ENCODE results near the gene IL2RA.

IL2RA gene

DNA sequence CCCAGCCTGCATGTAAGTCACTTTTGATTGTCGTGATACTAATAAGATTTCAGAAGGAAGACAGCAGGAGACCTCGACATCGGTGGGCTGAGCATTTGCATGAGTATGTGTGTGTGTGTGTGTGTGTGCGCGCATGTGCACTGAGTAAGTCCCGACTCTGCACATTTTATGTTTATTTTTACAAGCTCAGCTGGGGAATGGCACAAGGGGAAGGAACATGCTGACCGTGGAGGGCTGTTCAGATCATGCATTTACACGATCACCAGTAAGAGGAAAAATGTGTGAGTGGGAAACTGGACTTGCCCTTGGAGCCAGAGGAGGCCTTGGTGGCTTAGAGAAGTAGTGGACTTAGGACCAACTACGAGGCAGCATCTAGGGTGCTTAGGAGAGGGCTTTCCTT is 41.3 kb downstream of the IL2RA start:
- H3F3A ChIP-seq (ENCODE audit: insufficient read depth): no peaks in the 10 kb centered on the region
- H3K36me3 ChIP-seq (ENCODE audit: low read length): no peaks in the 10 kb centered on the region
- TF ChIP-seq CTCF (IDR thresholded peaks at IDR 0.05; ENCODE audit: insufficient read depth, low read length, poor library complexity, severe bottlenecking): no peak
- no peak for TF ChIP-seq EZH2phosphoT487 (conservative IDR thresholded peaks at IDR 0.05; ENCODE audit: low read length)
- no peaks in the 10 kb centered on the region for H3K9me2 ChIP-seq (replicated peaks; ENCODE audit: insufficient read depth, low read length)
- no peaks in the 10 kb centered on the region for H3K27me3 ChIP-seq (ENCODE audit: low read length)
- H3K9me3 ChIP-seq (ENCODE audit: insufficient read depth, low read length): no peaks in the 10 kb centered on the region
- no peak overlapping the region for H3K9ac ChIP-seq (ENCODE audit: low read length)
- no peaks in the 10 kb centered on the region for H4K20me1 ChIP-seq (ENCODE audit: low read depth, low read length)
- no peak overlapping the region for H3K4me2 ChIP-seq (ENCODE audit: low read depth, low read length, poor library complexity, severe bottlenecking)
- no peak overlapping the region for H3K4me3 ChIP-seq (ENCODE audit: insufficient read depth, low read length, poor library complexity, severe bottlenecking)
- no peak overlapping the region for H2AFZ ChIP-seq (ENCODE audit: low read depth, low read length, severe bottlenecking)
- H3K79me2 ChIP-seq (ENCODE audit: insufficient read depth, low read length): no peaks in the 10 kb centered on the region
- H3K27ac ChIP-seq (ENCODE audit: low read depth, low read length): no peak overlapping the region

- H3K9me3 ChIP-seq (ENCODE audit: insufficient read depth, low read length): no peaks in the 10 kb centered on the region
- H3F3A ChIP-seq (ENCODE audit: insufficient read depth): no peaks in the 10 kb centered on the region
- no peaks in the 10 kb centered on the region for H3K9me2 ChIP-seq (replicated peaks; ENCODE audit: insufficient read depth, low read length)
- H3K9ac ChIP-seq (ENCODE audit: low read length): no peak overlapping the region
- H3K27ac ChIP-seq (ENCODE audit: low read depth, low read length): no peak overlapping the region
- no peaks in the 10 kb centered on the region for H4K20me1 ChIP-seq (ENCODE audit: low read depth, low read length)
- H2AFZ ChIP-seq (ENCODE audit: low read depth, low read length, severe bottlenecking): no peak overlapping the region
- no peak overlapping the region for H3K4me3 ChIP-seq (ENCODE audit: insufficient read depth, low read length, poor library complexity, severe bottlenecking)
- TF ChIP-seq EZH2phosphoT487 (conservative IDR thresholded peaks at IDR 0.05; ENCODE audit: low read length) (no peak), CTCF (IDR thresholded peaks at IDR 0.05; ENCODE audit: insufficient read depth, low read length, poor library complexity, severe bottlenecking) (no peak)
- H3K4me2 ChIP-seq (ENCODE audit: low read depth, low read length, poor library complexity, severe bottlenecking): no peak overlapping the region
- H3K36me3 ChIP-seq (ENCODE audit: low read length): no peaks in the 10 kb centered on the region
- no peaks in the 10 kb centered on the region for H3K27me3 ChIP-seq (ENCODE audit: low read length)
- H3K79me2 ChIP-seq (ENCODE audit: insufficient read depth, low read length): no peaks in the 10 kb centered on the region
Measured at GRCh38 chr10:6019796-6020195, 42.4 kb downstream of the IL2RA start.

DNA sequence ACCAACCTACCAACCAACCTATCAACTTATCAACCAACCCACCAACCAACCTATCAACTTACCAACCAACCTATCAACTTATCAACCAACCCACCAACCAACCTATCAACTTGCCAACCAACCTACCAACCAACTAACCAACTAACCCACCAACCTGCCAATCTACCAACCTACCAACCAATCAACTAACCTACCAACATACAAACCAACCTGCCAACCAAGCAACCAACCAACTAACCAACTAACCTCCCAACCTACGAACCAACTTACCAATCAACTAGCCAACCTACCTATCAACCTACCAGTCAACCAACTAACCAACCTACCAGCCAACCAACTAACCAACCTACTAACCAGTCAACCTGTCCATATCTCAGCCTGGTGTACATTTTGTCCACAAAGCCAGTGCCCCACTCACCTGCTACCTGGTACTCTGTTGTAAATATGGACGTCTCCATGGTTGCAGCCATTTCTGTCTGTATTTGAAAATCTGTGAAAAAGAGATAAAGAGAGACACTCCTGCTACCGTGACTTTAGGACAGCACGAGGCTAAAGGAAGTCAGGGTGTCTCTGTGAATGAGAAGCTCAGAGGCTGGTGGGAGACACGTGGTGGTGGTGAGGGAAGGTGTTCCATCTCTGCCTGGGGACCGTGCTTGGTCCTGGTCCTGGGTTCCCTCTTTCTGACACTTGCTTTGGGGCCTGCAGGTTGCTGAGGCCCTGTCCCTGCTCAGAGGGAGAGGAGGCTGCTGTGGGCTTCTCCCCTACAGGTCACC is 43.0 kb downstream of the IL2RA start:
- Histone ChIP-seq H3K27ac (ENCODE audit: low read depth, low read length) (no peak overlapping the region), H3K79me2 (ENCODE audit: insufficient read depth, low read length) (no peaks in the 10 kb centered on the region), H3K4me3 (ENCODE audit: insufficient read depth, low read length, poor library complexity, severe bottlenecking) (no peak overlapping the region), H3K9me3 (ENCODE audit: insufficient read depth, low read length) (no peaks in the 10 kb centered on the region), H3K36me3 (ENCODE audit: low read length) (no peaks in the 10 kb centered on the region), H3K9me2 (replicated peaks; ENCODE audit: insufficient read depth, low read length) (no peaks in the 10 kb centered on the region), H3K27me3 (ENCODE audit: low read length) (no peaks in the 10 kb centered on the region), H3K4me2 (ENCODE audit: low read depth, low read length, poor library complexity, severe bottlenecking) (no peak overlapping the region), H3K9ac (ENCODE audit: low read length) (no peak overlapping the region), H2AFZ (ENCODE audit: low read depth, low read length, severe bottlenecking) (no peak overlapping the region), H3F3A (ENCODE audit: insufficient read depth) (no peaks in the 10 kb centered on the region), H4K20me1 (ENCODE audit: low read depth, low read length) (no peaks in the 10 kb centered on the region)
- TF ChIP-seq CTCF (IDR thresholded peaks at IDR 0.05; ENCODE audit: insufficient read depth, low read length, poor library complexity, severe bottlenecking) (no peak), EZH2phosphoT487 (conservative IDR thresholded peaks at IDR 0.05; ENCODE audit: low read length) (no peak)
